Stimulated activated CD4-positive, alpha-beta T cell treated with anti-CD3 and anti-CD28 coated beads, Interleukin-15, amount 100 ng/mL, for 1 hour (primary cell): Measurements from ENCODE around the gene LILRA1.
"Not testable (repeated sequence)": the region's sequence is repeated elsewhere in the genome, so short reads cannot be mapped to it uniquely, and the experiment has no call there.

Experiments
- DNase-seq, 2 donors: peaks; one replicate each; pipeline ENCODE4 v3.0.0-alpha.2; 2020; ENCODE audit warnings: low read depth in 1 of 2, low spot score in 1 of 2

LILRA1 gene

GRCh38 chr19:54576411-54576976, 16.9 kb upstream of the LILRA1 start:
- DNase-seq, result no peak

DNA sequence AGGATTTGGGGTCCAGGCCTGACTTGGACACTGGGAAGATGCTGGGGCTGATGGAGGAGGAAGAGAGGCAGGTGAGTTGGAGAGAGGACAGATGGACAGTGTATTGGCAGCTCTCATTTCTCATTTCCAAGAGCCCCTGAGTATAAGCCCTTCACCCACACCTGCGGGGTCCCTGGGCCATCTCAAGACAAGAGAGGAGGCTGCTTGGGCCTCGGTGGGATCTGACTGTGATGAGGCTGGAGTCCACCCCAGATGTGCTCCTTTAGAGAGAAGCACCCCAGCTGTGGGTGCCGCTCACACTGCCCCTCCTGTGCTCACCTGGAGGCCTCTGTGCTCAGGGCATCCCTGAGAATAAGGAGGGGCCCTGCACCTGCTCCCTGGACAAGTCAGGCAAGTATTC, 16.1 kb upstream of the LILRA1 start:
- no peak for DNase-seq

DNA sequence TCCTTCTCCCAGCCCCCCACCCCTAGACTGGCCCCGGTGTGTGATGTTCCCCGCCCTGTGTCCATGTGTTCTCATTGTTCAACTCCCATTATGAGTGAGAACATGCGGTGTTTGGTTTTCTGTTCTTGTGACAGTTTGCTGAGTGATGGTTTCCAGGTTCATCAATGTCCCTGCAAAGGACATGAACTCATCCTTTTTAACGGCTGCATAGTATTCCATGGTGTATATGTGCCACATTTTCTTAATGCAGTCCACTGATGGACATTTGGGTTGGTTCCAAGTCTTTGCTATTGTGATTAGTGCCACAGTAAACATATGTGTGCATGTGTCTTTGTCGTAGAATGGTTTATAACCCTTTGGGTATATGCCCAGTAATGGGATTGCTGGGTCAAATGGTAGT, 15.2 kb upstream of the LILRA1 start:
- not testable (repeated sequence) for DNase-seq

DNA sequence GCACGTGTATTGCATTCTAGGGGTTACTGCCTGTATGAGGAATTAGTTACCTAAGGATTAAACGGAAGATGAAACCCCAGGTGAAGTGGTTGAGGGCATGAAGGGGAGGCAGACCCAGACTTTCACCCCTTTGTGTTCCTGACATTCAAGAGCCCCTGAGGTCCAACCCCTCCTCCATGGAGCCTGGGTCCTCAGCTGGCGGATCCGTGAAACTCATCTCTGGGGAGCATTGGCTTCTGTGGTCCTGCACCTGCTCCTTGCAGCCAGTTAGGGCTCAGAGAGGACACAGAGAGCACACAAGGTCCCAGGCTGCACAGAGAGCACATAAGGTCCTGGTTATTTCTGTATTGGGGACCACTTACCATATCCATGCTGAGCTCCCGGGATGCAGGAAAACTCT, 7.0 kb upstream of the LILRA1 start:
- DNase-seq, result no peak

DNA sequence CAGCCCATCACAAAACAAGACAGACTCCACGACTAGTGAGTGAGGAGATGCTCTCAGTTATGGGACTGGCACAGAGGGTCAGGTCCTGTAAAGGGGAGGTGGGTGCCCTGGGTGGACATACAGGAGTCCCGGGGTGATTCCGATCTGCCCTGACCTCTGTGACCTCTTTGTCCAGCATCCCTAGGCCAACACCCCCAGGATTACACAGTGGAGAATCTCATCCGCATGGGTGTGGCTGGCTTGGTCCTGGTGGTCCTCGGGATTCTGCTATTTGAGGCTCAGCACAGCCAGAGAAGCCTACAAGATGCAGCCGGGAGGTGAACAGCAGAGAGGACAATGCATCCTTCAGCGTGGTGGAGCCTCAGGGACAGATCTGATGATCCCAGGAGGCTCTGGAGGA, 6.4 kb upstream of the LILRA1 start:
- no peak for DNase-seq

DNA sequence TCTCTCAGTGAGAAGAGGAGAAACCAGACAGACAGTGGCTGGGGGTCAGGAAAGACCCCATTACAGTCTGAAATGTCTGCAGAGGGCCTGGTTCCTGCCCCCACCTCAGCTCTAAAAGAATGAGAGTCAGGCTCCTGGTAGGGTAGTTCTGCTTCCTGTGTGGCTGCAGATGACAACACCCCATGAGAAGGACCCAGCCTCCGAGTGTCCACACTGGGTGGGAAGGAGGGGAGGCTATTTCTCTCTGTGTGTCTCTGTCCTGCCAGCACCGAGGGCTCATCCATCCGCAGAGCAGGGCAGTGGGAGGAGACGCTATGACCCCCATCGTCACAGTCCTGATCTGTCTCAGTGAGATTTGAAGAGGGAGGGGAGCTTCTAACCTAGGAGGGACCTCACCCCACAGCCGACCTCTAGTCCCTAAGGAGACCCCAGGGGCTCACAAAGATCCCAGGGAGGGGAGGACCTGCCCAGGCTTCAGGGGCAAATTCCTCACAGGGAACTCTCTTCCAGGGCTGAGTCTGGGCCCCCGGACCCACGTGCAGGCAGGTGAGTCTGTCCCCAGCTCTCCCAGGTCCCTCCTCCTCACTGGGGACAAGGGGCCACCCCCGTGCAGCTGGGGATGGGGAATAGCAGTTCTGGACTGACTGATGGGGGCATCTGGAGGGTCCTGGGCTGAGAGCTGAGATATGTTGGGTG, 647 bp downstream of the LILRA1 start:
- DNase-seq, result not testable (repeated sequence)

DNA sequence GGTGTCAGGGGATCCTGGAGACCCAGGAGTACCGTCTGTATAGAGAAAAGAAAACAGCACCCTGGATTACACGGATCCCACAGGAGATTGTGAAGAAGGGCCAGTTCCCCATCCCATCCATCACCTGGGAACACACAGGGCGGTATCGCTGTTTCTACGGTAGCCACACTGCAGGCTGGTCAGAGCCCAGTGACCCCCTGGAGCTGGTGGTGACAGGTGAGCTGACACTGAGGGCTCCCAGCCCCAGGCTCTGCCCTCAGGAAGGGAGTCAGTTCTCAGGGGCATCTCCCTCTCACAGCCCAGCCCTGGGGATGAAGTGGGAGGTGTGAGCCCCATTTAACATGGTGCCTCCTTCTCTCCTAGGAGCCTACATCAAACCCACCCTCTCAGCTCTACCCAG, 1.3 kb downstream of the LILRA1 start:
- no peak for DNase-seq

GRCh38 chr19:54595680-54596436, 2.4 kb downstream of the LILRA1 start:
- not testable (repeated sequence) for DNase-seq

- DNase-seq, result no peak
These were observed 6.8 kb downstream of the LILRA1 start for GRCh38 chr19:54600212-54600611.

GRCh38 chr19:54606230-54606629, 12.8 kb downstream of the LILRA1 start:
- no peak for DNase-seq

DNA sequence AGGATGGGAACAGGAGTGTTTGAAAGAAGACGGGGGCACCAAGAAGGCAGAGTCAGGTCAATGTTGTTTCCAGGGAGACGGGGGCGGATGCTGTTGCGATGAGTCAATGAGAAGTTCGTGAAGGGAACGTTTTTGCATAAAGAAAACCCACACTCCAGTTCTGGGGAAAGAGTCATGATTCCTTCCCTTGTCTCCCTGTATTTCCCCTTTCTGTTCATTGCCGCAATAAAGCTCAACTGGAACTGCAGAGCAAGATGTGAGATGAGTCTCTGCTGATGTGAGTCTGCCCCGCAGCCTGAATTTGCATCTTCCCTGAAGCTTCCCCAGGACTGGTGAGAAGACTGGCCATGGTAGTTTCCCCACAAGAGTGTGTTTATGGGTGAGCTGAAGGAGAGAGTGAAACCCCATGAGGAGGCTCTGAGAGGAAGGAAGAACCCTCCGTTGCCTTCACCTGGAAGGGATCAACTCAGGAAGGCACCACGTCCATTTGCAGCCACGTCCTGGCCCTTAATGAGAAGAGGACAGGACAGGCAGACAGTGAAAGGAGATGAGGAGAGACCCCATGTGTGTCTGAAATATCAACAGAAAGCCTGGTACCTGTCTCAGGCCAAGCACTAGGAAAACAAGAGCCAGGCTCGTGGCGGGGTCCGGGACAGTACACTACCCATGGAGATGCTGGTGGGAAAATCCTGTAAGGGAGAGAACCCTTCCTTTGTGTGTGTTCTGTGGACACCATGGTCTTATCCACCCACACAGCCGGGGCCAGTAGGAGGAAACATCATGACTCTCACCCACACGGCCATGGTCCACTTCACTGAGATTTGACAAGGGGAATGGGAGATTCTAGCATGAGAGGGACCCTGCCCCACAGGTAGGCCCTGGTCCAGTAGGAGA, 13.7 kb downstream of the LILRA1 start:
- no peak for DNase-seq

- DNase-seq, result no peak
These were observed 14.3 kb downstream of the LILRA1 start for GRCh38 chr19:54607785-54608150.

- DNase-seq, result no peak
These were observed 14.8 kb downstream of the LILRA1 start for GRCh38 chr19:54608205-54608604.

DNA sequence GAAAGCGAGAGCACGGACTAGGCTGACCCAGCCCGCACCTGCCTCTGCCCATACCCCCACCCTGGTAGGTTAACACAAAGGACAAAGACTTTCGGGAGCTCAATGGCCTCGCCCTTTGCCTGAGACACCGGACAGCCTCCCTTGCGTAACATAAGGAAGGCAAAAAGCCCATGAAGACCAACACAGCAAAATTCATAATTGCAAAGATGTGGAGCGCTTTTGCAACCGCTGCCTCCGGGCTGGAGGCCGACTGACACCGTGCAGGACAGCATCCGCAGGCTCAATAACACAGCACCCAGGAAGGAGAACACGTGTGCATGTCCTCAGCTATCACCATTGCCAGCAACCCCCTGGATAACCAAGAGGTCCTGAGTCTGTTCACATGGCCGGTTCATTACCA, 15.4 kb downstream of the LILRA1 start:
- DNase-seq, result no peak

- no peak for DNase-seq
These were observed 15.9 kb downstream of the LILRA1 start for GRCh38 chr19:54609356-54609791.

- no peak for DNase-seq
These were observed 19.0 kb downstream of the LILRA1 start for GRCh38 chr19:54612428-54612827.

DNA sequence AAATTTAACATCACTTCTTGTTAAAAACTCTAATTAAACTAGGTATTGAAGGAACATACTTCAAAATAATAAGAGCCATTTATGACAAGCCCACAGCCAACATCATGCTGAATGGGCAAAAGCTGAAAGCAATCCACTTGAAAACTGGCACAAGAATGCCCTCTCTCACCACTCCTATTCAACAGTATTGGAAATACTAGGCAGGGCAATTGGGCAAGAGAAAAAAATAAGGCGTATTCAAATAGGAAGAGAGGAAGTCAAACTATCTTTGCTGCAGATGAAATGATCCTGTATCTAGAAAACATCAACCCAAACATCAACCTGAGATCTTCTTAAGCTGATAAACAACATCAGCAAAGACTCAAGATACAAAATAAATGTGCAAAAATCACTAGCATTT, 21.3 kb downstream of the LILRA1 start:
- DNase-seq, result no peak

- no peak for DNase-seq
These were observed 22.6 kb downstream of the LILRA1 start for GRCh38 chr19:54616057-54616456.

DNA sequence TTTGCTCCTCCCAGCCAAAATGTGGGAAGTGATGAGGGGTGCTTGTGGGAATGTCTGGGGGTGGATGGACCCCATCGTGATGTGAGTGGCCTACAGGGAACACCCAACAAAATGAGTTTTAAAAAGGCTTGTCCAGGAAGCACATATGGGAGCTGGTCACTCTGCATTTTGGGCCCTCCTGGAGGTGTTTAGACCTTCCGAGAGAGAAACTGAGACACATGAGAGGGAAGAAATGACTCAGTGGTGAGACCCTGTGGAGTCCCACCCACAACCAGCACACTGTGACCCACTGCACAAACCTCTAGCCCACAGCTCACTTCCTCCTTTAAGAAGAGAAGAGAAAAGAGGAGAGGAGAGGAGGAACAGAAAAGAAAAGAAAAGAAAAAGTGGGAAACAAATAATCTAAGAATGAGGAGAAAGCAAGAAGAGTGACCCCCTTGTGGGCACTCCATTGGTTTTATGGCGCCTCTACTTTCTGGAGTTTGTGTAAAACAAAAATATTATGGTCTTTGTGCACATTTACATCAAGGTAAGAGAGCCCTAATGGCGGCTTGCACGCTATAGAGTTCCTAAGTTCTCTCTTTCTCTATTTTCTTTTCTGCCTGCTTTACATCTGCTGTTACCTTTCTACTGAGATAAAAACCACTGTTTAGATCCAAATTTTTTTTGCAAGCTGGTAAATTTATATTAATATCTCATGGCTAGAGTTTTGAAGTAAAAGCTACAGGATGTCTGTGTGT, 23.6 kb downstream of the LILRA1 start:
- DNase-seq, result no peak

DNA sequence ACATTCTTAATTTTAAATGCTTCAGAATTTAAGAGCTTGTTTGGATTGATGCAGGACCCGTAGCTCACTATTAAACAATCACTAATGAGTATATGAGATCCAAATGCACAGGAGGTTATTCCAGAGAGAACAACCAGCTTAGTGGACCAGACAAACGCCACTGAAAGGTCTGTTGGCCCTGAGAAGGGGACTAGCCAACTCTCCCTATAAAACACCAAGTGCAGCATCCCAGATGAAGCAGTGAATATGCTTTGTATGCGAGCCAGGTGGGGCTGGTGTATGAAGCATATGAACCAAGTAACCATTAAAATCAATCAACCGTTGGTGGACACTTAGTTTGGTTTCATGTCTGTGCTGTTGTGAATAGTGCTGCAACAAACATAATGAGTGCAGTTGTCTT, 27.0 kb downstream of the LILRA1 start:
- no peak for DNase-seq

DNA sequence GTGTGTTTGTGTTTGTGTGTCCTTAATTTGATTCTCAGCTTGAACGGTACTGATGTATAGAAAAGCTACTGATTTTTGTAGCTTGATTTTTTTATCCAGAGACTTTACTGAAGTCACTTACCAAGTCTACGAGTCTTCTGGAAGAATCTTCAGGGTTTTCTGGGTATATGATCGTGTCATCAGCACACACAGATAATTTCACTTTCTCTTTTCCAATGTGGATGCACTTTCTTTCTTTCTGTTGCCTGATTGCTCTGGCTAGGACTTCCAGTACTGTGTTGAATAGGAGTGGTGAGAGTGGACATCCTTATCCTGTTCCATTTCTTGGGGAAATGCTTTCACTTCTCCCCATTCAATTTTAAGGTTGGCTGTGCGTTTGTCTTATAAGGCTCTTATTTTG, 29.0 kb downstream of the LILRA1 start:
- no peak for DNase-seq
